Breast epithelium (tissue), 3 donors: ENCODE data around the gene TNFSF13B.

Experiments used
- POLR2A ChIP-seq: fragments of 450-650 bp; IDR thresholded peaks from one replicate; pipeline ENCODE4 v1.6.1; 2016; ENCODE audit warnings: antibody characterized with exemption, mild to moderate bottlenecking, moderate library complexity
- POLR2AphosphoS5 ChIP-seq, 3 donors: sonication (generic); formaldehyde crosslinking; IDR thresholded peaks; one replicate each; pipeline ENCODE4 v1.6.1; 2017; ENCODE audit warnings: antibody characterized with exemption in 3 of 3

DNA sequence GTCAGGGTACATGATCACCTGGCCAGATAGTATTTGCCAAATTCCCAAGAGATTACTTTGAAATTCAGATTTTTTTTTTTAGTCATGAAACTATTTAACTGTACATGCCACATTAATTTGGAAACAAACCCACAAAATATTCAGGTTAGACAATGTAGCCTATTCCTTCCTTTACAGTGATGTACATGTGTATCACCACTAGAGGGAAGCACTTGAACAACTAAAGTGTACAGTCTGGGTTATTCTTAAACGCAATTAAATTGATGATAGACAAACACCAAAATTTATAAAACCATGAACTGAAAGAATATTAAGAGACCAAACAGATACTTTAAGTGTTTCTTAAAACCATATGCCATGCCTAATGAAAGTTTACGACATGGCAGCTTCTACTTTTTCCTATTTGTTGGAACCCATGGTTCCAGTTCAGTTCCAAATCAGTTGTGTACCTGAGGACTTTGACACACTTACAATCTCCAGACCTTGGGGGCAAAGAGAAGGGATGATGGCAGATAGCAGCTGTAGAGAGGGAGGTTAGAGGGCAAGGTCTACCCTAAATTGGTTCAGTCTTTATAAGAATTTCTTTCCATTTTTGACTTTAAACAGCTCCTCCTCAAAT is 52.8 kb downstream of the TNFSF13B start:
- no peak for TF ChIP-seq POLR2AphosphoS5 (IDR thresholded peaks at IDR 0.05)
- no peak for TF ChIP-seq POLR2A
